Osteocyte (in vitro differentiated cells): ENCODE data around the gene MYEOV. TPM values are rescaled to one million over a fixed set of nuclear protein-coding genes. Genes with fewer than 3 reads are reported as not detected.

Experiments
- DNase-seq: peaks from one replicate; pipeline ENCODE4 v3.0.0; 2021; ENCODE audit warnings: mixed read lengths; ENCODE audit not compliant: unreplicated experiment; ENCODE audit errors: extremely low spot score
- H3K27ac Mint-ChIP-seq: one replicate; pipeline ENCODE4 v1.8.0; 2021; ENCODE audit warnings: mild to moderate bottlenecking, mixed read lengths; ENCODE audit not compliant: unreplicated experiment
- H3K27me3 Mint-ChIP-seq: one replicate; pipeline ENCODE4 v1.8.0; 2021; ENCODE audit warnings: mixed read lengths; ENCODE audit not compliant: unreplicated experiment
- H3K36me3 Mint-ChIP-seq: one replicate; pipeline ENCODE4 v1.8.0; 2021; ENCODE audit warnings: mixed read lengths; ENCODE audit not compliant: unreplicated experiment
- H3K4me1 Mint-ChIP-seq: one replicate; pipeline ENCODE4 v1.8.0; 2021; ENCODE audit warnings: mixed read lengths; ENCODE audit not compliant: unreplicated experiment
- H3K4me3 Mint-ChIP-seq: one replicate; pipeline ENCODE4 v1.8.0; 2021; ENCODE audit warnings: mild to moderate bottlenecking, moderate library complexity, mixed read lengths; ENCODE audit not compliant: unreplicated experiment
- H3K9me3 Mint-ChIP-seq: one replicate; pipeline ENCODE4 v1.8.0; 2021; ENCODE audit warnings: mixed read lengths; ENCODE audit not compliant: unreplicated experiment
- total RNA-seq: library from RNA; stranded (reverse); gene quantifications from 2 replicates; pipeline ENCODE4 v1.2.1, GENCODE V29; 2021
- TF ChIP-seq, protein P1 (sequence below): fragments of 200-600 bp; sonication (generic); IDR thresholded peaks from 2 replicates; pipeline ENCODE4 v1.5.0; 2021; ENCODE audit warnings: antibody characterized with exemption, mild to moderate bottlenecking, moderate library complexity

Gene MYEOV
- total RNA-seq, 1 donor from 2014 or later, result 1.8 TPM

- Mint-ChIP-seq H3K4me1 (peaks cover 14% of the 10 kb centered on the region), H3K27ac (no peak overlapping the region), H3K36me3 (peaks cover 3% of the 10 kb centered on the region), H3K4me3 (no peak overlapping the region), H3K9me3 (peaks cover 15% of the 10 kb centered on the region), H3K27me3 (no peaks in the 10 kb centered on the region)
- TF ChIP-seq, protein P1, sequence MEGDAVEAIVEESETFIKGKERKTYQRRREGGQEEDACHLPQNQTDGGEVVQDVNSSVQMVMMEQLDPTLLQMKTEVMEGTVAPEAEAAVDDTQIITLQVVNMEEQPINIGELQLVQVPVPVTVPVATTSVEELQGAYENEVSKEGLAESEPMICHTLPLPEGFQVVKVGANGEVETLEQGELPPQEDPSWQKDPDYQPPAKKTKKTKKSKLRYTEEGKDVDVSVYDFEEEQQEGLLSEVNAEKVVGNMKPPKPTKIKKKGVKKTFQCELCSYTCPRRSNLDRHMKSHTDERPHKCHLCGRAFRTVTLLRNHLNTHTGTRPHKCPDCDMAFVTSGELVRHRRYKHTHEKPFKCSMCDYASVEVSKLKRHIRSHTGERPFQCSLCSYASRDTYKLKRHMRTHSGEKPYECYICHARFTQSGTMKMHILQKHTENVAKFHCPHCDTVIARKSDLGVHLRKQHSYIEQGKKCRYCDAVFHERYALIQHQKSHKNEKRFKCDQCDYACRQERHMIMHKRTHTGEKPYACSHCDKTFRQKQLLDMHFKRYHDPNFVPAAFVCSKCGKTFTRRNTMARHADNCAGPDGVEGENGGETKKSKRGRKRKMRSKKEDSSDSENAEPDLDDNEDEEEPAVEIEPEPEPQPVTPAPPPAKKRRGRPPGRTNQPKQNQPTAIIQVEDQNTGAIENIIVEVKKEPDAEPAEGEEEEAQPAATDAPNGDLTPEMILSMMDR, result no peak
- DNase-seq, result no peak
Observed at GRCh38 chr11:69316956-69317355, 23.0 kb downstream of the MYEOV start.

DNA sequence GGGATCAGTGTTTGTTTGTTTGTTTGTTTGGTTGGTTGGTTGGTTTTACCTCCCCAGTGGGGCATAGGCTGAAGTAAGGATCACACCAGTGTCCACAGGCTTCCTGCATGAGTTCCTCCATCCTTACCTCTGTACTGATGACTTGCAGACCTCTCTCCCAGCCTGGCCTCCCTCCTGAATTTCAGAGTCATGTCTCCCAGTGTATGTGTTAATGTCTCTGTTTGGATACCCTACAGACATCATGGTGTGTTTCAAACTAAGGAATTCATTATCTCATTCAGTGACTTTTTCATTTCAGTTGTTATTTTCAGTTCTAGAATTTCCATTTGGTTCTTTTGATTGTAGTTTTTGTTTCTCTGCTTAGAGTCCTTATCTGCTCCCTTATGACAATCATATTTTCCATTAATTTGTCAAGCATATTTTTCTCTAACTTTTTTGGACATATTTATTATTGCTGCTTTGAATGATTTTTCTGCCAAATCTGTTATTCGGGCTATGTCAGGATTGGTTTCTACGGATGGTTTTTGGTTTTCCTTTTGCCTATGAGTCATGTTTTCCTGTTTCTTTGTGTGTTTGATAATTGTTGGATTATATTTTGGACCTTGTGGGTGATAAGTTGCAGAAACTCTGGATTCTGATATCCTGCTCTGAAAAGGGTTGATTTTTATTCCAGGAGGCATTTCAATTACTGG is 23.6 kb downstream of the MYEOV start:
- H3K9me3 Mint-ChIP-seq, result peaks cover 15% of the 10 kb centered on the region
- no peak for DNase-seq
- no peaks in the 10 kb centered on the region for H3K27me3 Mint-ChIP-seq
- TF ChIP-seq, protein P1, result no peak
- H3K4me3 Mint-ChIP-seq, result no peak overlapping the region
- peak overlapping the region; percentile 12 for H3K27ac Mint-ChIP-seq
- peaks cover 3% of the 10 kb centered on the region for H3K36me3 Mint-ChIP-seq
- H3K4me1 Mint-ChIP-seq, result peaks cover 11% of the 10 kb centered on the region

DNA sequence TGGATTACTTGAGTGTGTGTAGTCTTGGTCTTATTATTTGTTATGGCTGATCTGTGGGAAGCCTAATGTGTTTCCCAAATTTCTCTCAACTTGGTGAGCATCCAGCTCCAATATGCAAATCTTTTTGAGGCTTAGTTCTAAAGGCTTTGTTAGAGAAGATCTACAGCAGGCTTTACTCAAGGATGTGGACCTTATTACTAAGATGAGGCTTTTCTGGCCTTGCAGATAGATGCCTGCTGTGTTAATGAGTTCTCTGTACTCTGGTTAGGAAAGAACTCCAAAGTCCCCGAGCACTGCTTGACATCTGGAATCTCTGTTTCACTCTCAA is 24.1 kb downstream of the MYEOV start:
- Mint-ChIP-seq H3K4me3 (no peak overlapping the region), H3K27me3 (no peaks in the 10 kb centered on the region), H3K27ac (no peak overlapping the region), H3K4me1 (peaks cover 11% of the 10 kb centered on the region), H3K36me3 (peaks cover 3% of the 10 kb centered on the region), H3K9me3 (peaks cover 15% of the 10 kb centered on the region)
- DNase-seq, result no peak
- TF ChIP-seq, protein P1, result no peak

GRCh38 chr11:69319255-69320106 is 25.5 kb downstream of the MYEOV start:
- Mint-ChIP-seq H3K4me3 (no peak overlapping the region), H3K27me3 (no peaks in the 10 kb centered on the region), H3K36me3 (peaks cover 3% of the 10 kb centered on the region), H3K27ac (no peak overlapping the region), H3K4me1 (peaks cover 11% of the 10 kb centered on the region), H3K9me3 (peaks cover 15% of the 10 kb centered on the region)
- TF ChIP-seq, protein P1, result no peak
- DNase-seq, result no peak

- no peaks in the 10 kb centered on the region for H3K27me3 Mint-ChIP-seq
- TF ChIP-seq, protein P1, result no peak
- peaks cover 15% of the 10 kb centered on the region for H3K9me3 Mint-ChIP-seq
- DNase-seq, result no peak
- peaks cover 3% of the 10 kb centered on the region for H3K36me3 Mint-ChIP-seq
- no peak overlapping the region for H3K4me3 Mint-ChIP-seq
- H3K27ac Mint-ChIP-seq, result peak overlapping the region; percentile 48
- H3K4me1 Mint-ChIP-seq, result peaks cover 11% of the 10 kb centered on the region
Observed at GRCh38 chr11:69320326-69320725, 26.4 kb downstream of the MYEOV start.
